Endothelial cell of umbilical vein (primary cell): ENCODE measurements around the gene SMAD1. TPM values are rescaled to one million over a fixed set of nuclear protein-coding genes. Genes with fewer than 3 reads are reported as not detected.

Source experiments
- BruUV-seq: library from RNA; stranded (reverse); fragments of 400-500 nt; replicated peaks from 2 replicates; lab custom pipeline; 2021; lab: Mats Ljungman, UMichigan
- CTCF ChIA-PET: fragments of 300-600, 350-600 bp; sonication (Branson Sonifier 250); formaldehyde crosslinking; loops from one replicate; lab custom pipeline; 2021; ENCODE audit warnings: antibody characterized with exemption, inconsistent platforms; lab: Charles Lee
- POLR2A ChIA-PET: fragments of 300-600, 350-600 bp; sonication (Branson Sonifier 250); formaldehyde crosslinking; loops from one replicate; lab custom pipeline; 2021; ENCODE audit warnings: antibody characterized with exemption, inconsistent platforms; lab: Charles Lee
- DNase-seq: peaks from one replicate; pipeline ENCODE4 v3.0.0-alpha.2; 2011; ENCODE audit warnings: low read depth, low spot score
- FAIRE-seq: peaks from 2 replicates; lab custom pipeline; 2011; peaks lifted over from hg19 to GRCh38; lab: Jason Lieb, UNC
- H2AFZ ChIP-seq: 2 replicates; pipeline ENCODE4 v1.6.0; 2012; ENCODE audit warnings: low read depth, low read length, control low read depth, inconsistent platforms
- H3K27ac ChIP-seq: 2 replicates; pipeline ENCODE4 v1.5.1; 2011; ENCODE audit warnings: low read depth, mild to moderate bottlenecking, control low read depth, low read length, moderate library complexity; ENCODE audit not compliant: insufficient read depth
- H3K27me3 ChIP-seq, 2 experiments: 2 replicates each; pipeline versions ENCODE4 v1.6.0 to v1.6.1; 2011; ENCODE audit warnings: low read length in 2 of 2, mixed read lengths in 1 of 2; ENCODE audit not compliant: control insufficient read depth in 2 of 2, insufficient read depth in 2 of 2
- H3K36me3 ChIP-seq, 2 experiments: 2 replicates in 1 of 2; 3 replicates in 1 of 2; pipeline ENCODE4 v1.5.1; 2011; ENCODE audit warnings: low read length in 2 of 2, mild to moderate bottlenecking in 1 of 2, moderate library complexity in 1 of 2; ENCODE audit not compliant: control insufficient read depth in 2 of 2, insufficient read depth in 2 of 2; ENCODE audit errors: extremely low read depth in 1 of 2
- H3K4me1 ChIP-seq: 3 replicates; pipeline ENCODE4 v1.5.1; 2011; ENCODE audit warnings: mild to moderate bottlenecking, low read length; ENCODE audit not compliant: control insufficient read depth, insufficient read depth; ENCODE audit errors: extremely low read depth
- H3K4me2 ChIP-seq: 2 replicates; pipeline ENCODE4 v1.6.1; 2011; ENCODE audit warnings: low read length, control low read depth, mixed read lengths; ENCODE audit not compliant: insufficient read depth
- H3K4me3 ChIP-seq, 3 experiments: fragments of 200-600 bp in 1 of 3; sonication (generic), shearing (Covaris generic) in 1 of 3; replicated peaks in 1 of 3; 2 replicates each; pipeline ENCODE4 v1.5.1; 2011 to 2016; ENCODE audit warnings: control low read depth in 3 of 3, low read length in 3 of 3, mild to moderate bottlenecking in 2 of 3, inconsistent platforms in 1 of 3, low read depth in 1 of 3, moderate library complexity in 1 of 3; ENCODE audit not compliant: insufficient read depth in 1 of 3
- H3K79me2 ChIP-seq: 2 replicates; pipeline ENCODE4 v1.6.0; 2012; ENCODE audit warnings: low read length, inconsistent platforms; ENCODE audit not compliant: control insufficient read depth, insufficient read depth
- H3K9ac ChIP-seq: replicated peaks from 2 replicates; pipeline ENCODE3; 2011; ENCODE audit warnings: low read length, control low read depth; ENCODE audit not compliant: insufficient read depth; ENCODE audit errors: extremely low read depth
- H3K9me1 ChIP-seq: replicated peaks from 3 replicates; pipeline ENCODE4 v1.6.0; 2011; ENCODE audit warnings: mild to moderate bottlenecking, low read length; ENCODE audit not compliant: control insufficient read depth, insufficient read depth; ENCODE audit errors: extremely low read depth
- H3K9me3 ChIP-seq: replicated peaks from 2 replicates; pipeline ENCODE4 v1.5.1; 2012; ENCODE audit warnings: low read length, inconsistent platforms; ENCODE audit not compliant: control insufficient read depth, insufficient read depth
- H4K20me1 ChIP-seq: replicated peaks from 2 replicates; pipeline ENCODE3; 2011; ENCODE audit warnings: mild to moderate bottlenecking, low read length; ENCODE audit not compliant: control insufficient read depth, insufficient read depth; ENCODE audit errors: extremely low read depth
- CTCF ChIP-seq, 2 donors: IDR thresholded peaks; 1 replicate in 1 of 2; 2 replicates in 1 of 2; pipeline ENCODE4 v1.5.1; 2011; ENCODE audit warnings: low read length in 2 of 2, mild to moderate bottlenecking in 2 of 2, moderate library complexity in 2 of 2, control low read depth in 1 of 2, inconsistent platforms in 1 of 2, low read depth in 1 of 2; ENCODE audit not compliant: insufficient read depth in 1 of 2; ENCODE audit errors: extremely low read depth in 1 of 2
- EZH2 ChIP-seq: IDR thresholded peaks from 2 replicates; pipeline ENCODE4 v1.6.1; 2012; ENCODE audit warnings: borderline replicate concordance, low read depth, mild to moderate bottlenecking, moderate library complexity, low read length, inconsistent platforms; ENCODE audit not compliant: severe bottlenecking
- FOS ChIP-seq: IDR thresholded peaks from 2 replicates; pipeline ENCODE4 v1.6.1; 2011; ENCODE audit warnings: mild to moderate bottlenecking, low read length, moderate library complexity, borderline replicate concordance; ENCODE audit not compliant: insufficient read depth
- GATA2 ChIP-seq: IDR thresholded peaks from 2 replicates; pipeline ENCODE4 v1.7.0; 2011; ENCODE audit warnings: low read depth, mild to moderate bottlenecking, moderate library complexity, mixed read lengths, low read length; ENCODE audit not compliant: insufficient read length, insufficient read depth
- JUN ChIP-seq: IDR thresholded peaks from 2 replicates; pipeline ENCODE4 v1.6.1; 2011; ENCODE audit warnings: borderline replicate concordance, low read depth; ENCODE audit not compliant: insufficient read length, insufficient read depth
- POLR2A ChIP-seq: IDR thresholded peaks from 2 replicates; pipeline ENCODE4 v1.6.1; 2012; ENCODE audit warnings: low read depth, mild to moderate bottlenecking, control low read depth, low read length
- POLR2AphosphoS5 ChIP-seq: IDR thresholded peaks from 2 replicates; pipeline ENCODE4 v1.6.1; 2012; ENCODE audit warnings: low read depth, mild to moderate bottlenecking, control low read depth, low read length, moderate library complexity; ENCODE audit not compliant: insufficient read depth
- dilution Hi-C: fragments of 300-500 bp; cut with MboI; formaldehyde crosslinking; loops from one replicate; pipeline ENCODE4 v1.15.0; 2019; ENCODE audit warnings: low sequenced_read_pairs; ENCODE audit not compliant: extremely low pct_ligation_motif_present
- intact Hi-C: fragments of 100-400 bp; cut with micrococcal nuclease; formaldehyde crosslinking; loops from one replicate; pipeline ENCODE4 v1.10.0; 2022
- polyA plus RNA-seq, 4 experiments: library from polyadenylated mRNA; depleted of rRNA in 3 of 4; stranded (reverse) in 3 of 4; unstranded in 1 of 4; fragments of >200 nt; gene quantifications; 2 replicates each; pipeline versions ENCODE4 v1.2.1 to v1.2.3, GENCODE V29; 2011 to 2012; ENCODE audit warnings: missing spikeins in 1 of 4
- total RNA-seq: library from RNA; stranded (reverse); gene quantifications from 2 replicates; pipeline ENCODE4 v1.2.3, GENCODE V29; 2021
- TF ChIP-seq, protein P1 (sequence below): IDR thresholded peaks from 2 replicates; pipeline ENCODE4 v1.6.1; 2011; ENCODE audit not compliant: insufficient read depth, insufficient read length

SMAD1 gene
- total and polyA plus RNA-seq, 2 donors (not counting 3 experiments of a cell fraction or from before 2014, with no cell fraction given) = 101 to 116 TPM

DNA sequence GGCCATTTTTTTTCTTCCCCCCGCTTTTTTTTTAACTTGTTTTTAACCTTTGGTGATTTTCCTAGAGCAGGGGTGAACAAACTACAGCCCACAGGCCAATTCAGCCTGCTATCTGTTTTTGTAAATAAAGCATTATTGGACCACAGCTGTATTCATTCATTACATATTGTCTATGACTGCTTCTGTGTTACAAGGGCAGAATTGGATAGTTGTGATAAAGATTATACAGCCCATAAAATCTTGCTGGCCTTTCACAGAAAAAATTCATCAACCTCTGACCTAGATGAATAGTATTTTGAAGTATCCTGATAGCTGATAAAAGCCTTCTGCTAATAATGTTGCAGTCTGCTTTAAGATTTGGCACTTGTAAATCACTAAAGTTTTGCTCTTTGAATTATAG is 63.4 kb downstream of the SMAD1 start:
- Histone ChIP-seq H3K27me3 (no peaks in the 10 kb centered on the region), H3K9ac (peak overlapping the region; percentile 81), H3K27ac (peak overlapping the region; percentile 98), H3K4me1 (peaks cover 44% of the 10 kb centered on the region), H2AFZ (no peak overlapping the region), H3K79me2 (peaks cover 16% of the 10 kb centered on the region), H3K36me3 (peaks cover 6 to 16% of the 10 kb centered on the region in 2 experiments), H3K9me1 (no peaks in the 10 kb centered on the region), H3K9me3 (no peaks in the 10 kb centered on the region), H3K4me3 (peak overlapping the region in 1 of 3 experiments; percentile 13), H4K20me1 (no peaks in the 10 kb centered on the region), H3K4me2 (peak overlapping the region; percentile 92)
- FAIRE-seq (peak; percentile 15), DNase-seq (peak; percentile 78)
- dilution Hi-C loops = no loop called here
- no peak for TF ChIP-seq FOS
- no peak for TF ChIP-seq POLR2A
- no peak for TF ChIP-seq GATA2
- TF ChIP-seq JUN = no peak
- TF ChIP-seq, protein P1, sequence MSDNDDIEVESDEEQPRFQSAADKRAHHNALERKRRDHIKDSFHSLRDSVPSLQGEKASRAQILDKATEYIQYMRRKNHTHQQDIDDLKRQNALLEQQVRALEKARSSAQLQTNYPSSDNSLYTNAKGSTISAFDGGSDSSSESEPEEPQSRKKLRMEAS = no peak
- TF ChIP-seq CTCF (IDR thresholded peaks at IDR 0.05; ENCODE audit: extremely low read depth in 1 of 2, insufficient read depth in 1 of 2, low read depth in 1 of 2, low read length in 2 of 2) = no peak
- no peak for TF ChIP-seq EZH2
- no peak for TF ChIP-seq POLR2AphosphoS5
- BruUV-seq = no TSS peak
- intact Hi-C loops = loop anchor here (1.0 to 5.0 kb wide), 4 partner anchors 20 to 388 kb away; no protein-coding TSS in a partner anchor
- CTCF ChIA-PET = interaction anchor here (1.1 to 4.7 kb wide), 9 partner anchors 12 to 328 kb away, joined by 3 to 24 read pairs (median 8); no protein-coding TSS in a partner anchor
- POLR2A ChIA-PET = interaction anchor here (0.7 to 1.7 kb wide), 3 partner anchors 11 to 44 kb away, joined by 3 to 4 read pairs (median 3); no protein-coding TSS in a partner anchor
